T1000 (cell line): ENCODE results near the gene SUGP2.
"Not testable (repeated sequence)": the region's sequence is repeated elsewhere in the genome, so short reads cannot be mapped to it uniquely, and the experiment has no call there.

ENCODE experiments used
- DNase-seq: peaks from one replicate; lab custom pipeline; 2025; ENCODE audit warnings: mixed read lengths; lab: John Stamatoyannopoulos, UW

The SUGP2 gene

GRCh38 chr19:18990128-18990708 lies 43.1 kb downstream of the SUGP2 start:
- no peak for DNase-seq

GRCh38 chr19:18989316-18989715 lies 44.0 kb downstream of the SUGP2 start:
- DNase-seq, result no peak

- DNase-seq, result no peak
These were observed 45.9 kb downstream of the SUGP2 start for GRCh38 chr19:18987456-18987855.

- no peak for DNase-seq
These were observed 48.1 kb downstream of the SUGP2 start for GRCh38 chr19:18985257-18985656.

GRCh38 chr19:18984251-18984650 lies 49.1 kb downstream of the SUGP2 start:
- no peak for DNase-seq

- DNase-seq, result no peak
These were observed 50.6 kb downstream of the SUGP2 start for GRCh38 chr19:18982669-18983068.

GRCh38 chr19:18980432-18981020 lies 52.8 kb downstream of the SUGP2 start:
- DNase-seq, result no peak

GRCh38 chr19:18978616-18979015 lies 54.7 kb downstream of the SUGP2 start:
- DNase-seq, result no peak

- DNase-seq, result no peak
These were observed 57.4 kb downstream of the SUGP2 start for GRCh38 chr19:18975869-18976268.

GRCh38 chr19:18975011-18975410 lies 58.3 kb downstream of the SUGP2 start:
- no peak for DNase-seq

GRCh38 chr19:18972851-18973250 lies 60.5 kb downstream of the SUGP2 start:
- no peak for DNase-seq

GRCh38 chr19:18972301-18972811 lies 61.0 kb downstream of the SUGP2 start:
- no peak for DNase-seq

- DNase-seq, result no peak
These were observed 63.2 kb downstream of the SUGP2 start for GRCh38 chr19:18969931-18970659.

GRCh38 chr19:18967358-18968146 lies 65.8 kb downstream of the SUGP2 start:
- peak; percentile 40 for DNase-seq

GRCh38 chr19:18966307-18966706 lies 67.0 kb downstream of the SUGP2 start:
- DNase-seq, result no peak

GRCh38 chr19:18964121-18964520 lies 69.2 kb downstream of the SUGP2 start:
- DNase-seq, result no peak

- no peak for DNase-seq
These were observed 71.3 kb downstream of the SUGP2 start for GRCh38 chr19:18961767-18962620.

GRCh38 chr19:18960370-18960769 lies 72.9 kb downstream of the SUGP2 start:
- no peak for DNase-seq

GRCh38 chr19:18955042-18955441 lies 78.3 kb downstream of the SUGP2 start:
- no peak for DNase-seq

- DNase-seq, result no peak
These were observed 79.2 kb downstream of the SUGP2 start for GRCh38 chr19:18954094-18954493.

- not testable (repeated sequence) for DNase-seq
These were observed 80.8 kb downstream of the SUGP2 start for GRCh38 chr19:18952364-18953003.
